Measurements from ENCODE around the gene GRB10. TPM values are rescaled to one million over a fixed set of nuclear protein-coding genes. Genes with fewer than 3 reads are reported as not detected.

The GRB10 gene
- total and polyA plus RNA-seq, 2 experiments from 2014 or later, result 35.0 to 154 TPM

- no peak for TF ChIP-seq EZH2 (IDR thresholded peaks at IDR 0.05; ENCODE audit: low read depth, unreplicated experiment)
- no peak for TF ChIP-seq CTCF (conservative IDR thresholded peaks at IDR 0.05; ENCODE audit: low read depth in 2 of 2)
- TF ChIP-seq, protein P1, sequence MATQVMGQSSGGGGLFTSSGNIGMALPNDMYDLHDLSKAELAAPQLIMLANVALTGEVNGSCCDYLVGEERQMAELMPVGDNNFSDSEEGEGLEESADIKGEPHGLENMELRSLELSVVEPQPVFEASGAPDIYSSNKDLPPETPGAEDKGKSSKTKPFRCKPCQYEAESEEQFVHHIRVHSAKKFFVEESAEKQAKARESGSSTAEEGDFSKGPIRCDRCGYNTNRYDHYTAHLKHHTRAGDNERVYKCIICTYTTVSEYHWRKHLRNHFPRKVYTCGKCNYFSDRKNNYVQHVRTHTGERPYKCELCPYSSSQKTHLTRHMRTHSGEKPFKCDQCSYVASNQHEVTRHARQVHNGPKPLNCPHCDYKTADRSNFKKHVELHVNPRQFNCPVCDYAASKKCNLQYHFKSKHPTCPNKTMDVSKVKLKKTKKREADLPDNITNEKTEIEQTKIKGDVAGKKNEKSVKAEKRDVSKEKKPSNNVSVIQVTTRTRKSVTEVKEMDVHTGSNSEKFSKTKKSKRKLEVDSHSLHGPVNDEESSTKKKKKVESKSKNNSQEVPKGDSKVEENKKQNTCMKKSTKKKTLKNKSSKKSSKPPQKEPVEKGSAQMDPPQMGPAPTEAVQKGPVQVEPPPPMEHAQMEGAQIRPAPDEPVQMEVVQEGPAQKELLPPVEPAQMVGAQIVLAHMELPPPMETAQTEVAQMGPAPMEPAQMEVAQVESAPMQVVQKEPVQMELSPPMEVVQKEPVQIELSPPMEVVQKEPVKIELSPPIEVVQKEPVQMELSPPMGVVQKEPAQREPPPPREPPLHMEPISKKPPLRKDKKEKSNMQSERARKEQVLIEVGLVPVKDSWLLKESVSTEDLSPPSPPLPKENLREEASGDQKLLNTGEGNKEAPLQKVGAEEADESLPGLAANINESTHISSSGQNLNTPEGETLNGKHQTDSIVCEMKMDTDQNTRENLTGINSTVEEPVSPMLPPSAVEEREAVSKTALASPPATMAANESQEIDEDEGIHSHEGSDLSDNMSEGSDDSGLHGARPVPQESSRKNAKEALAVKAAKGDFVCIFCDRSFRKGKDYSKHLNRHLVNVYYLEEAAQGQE (IDR thresholded peaks at IDR 0.05; ENCODE audit: unreplicated experiment), result no peak
Measured at GRCh38 chr7:50655490-50655889, 127.2 kb downstream of the GRB10 start (continued).

DNA sequence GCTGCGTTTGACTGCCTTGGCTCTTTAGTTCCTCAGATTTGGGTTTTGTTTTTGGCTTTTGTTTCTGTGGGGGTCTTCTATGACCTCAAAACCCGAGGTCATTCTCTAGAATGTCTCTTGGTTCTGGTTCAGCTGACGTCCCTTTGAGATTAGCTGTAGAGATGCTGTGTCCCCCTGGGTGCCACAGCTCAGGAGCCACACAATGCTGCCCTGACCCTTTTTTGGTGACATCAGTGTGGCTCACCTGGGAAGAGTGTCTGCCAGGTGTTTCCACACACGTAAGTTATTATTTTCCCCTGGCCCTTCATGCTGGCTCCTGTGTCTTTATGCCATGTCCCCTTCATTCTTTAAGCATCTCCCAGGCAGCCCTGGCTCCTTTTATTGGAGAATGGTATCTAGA is 127.7 kb downstream of the GRB10 start:
- H3K9me3 Mint-ChIP-seq, result no peaks in the 10 kb centered on the region
- Histone ChIP-seq H3K79me2 (replicated peaks; ENCODE audit: insufficient read depth) (peaks cover 8% of the 10 kb centered on the region), H3K27me3 (ENCODE audit: insufficient read depth) (no peaks in the 10 kb centered on the region), H2AFZ (no peak overlapping the region), H4K20me1 (replicated peaks; ENCODE audit: insufficient read depth) (no peaks in the 10 kb centered on the region; the same call in none of the 2 replicates), H3F3A (replicated peaks; ENCODE audit: low read depth) (no peaks in the 10 kb centered on the region), H3K27ac (ENCODE audit: low read depth) (no peak overlapping the region), H3K9me2 (ENCODE audit: insufficient read depth) (no peaks in the 10 kb centered on the region), H3K36me3 (ENCODE audit: insufficient read depth) (no peaks in the 10 kb centered on the region), H3K4me3 (no peak overlapping the region), H3K4me2 (no peak overlapping the region), H3K4me1 (ENCODE audit: insufficient read depth) (no peaks in the 10 kb centered on the region)
- H3K27me3 Mint-ChIP-seq (ENCODE audit: insufficient read depth, low read depth, poor library complexity), result peaks cover 14% of the 10 kb centered on the region
- DNase-seq (ENCODE audit: low spot score), result no peak
- H3K4me1 Mint-ChIP-seq, result peaks cover 7% of the 10 kb centered on the region
- no peak overlapping the region for H3K4me3 Mint-ChIP-seq
- H3K27ac Mint-ChIP-seq, result no peak overlapping the region
- peaks cover 13% of the 10 kb centered on the region for H3K36me3 Mint-ChIP-seq (ENCODE audit: low read depth)
- ATAC-seq, result no peak
- TF ChIP-seq JUNB (IDR thresholded peaks at IDR 0.05; ENCODE audit: unreplicated experiment), result no peak
- TF ChIP-seq CTCF (conservative IDR thresholded peaks at IDR 0.05; ENCODE audit: low read depth in 2 of 2), result no peak
- TF ChIP-seq POLR2AphosphoS5 (IDR thresholded peaks at IDR 0.05; ENCODE audit: low read depth), result no peak
- TF ChIP-seq EZH2 (IDR thresholded peaks at IDR 0.05; ENCODE audit: low read depth, unreplicated experiment), result no peak
- no peak for TF ChIP-seq EZH2phosphoT487 (IDR thresholded peaks at IDR 0.05; ENCODE audit: unreplicated experiment)
- no peak for TF ChIP-seq ZNF331 (CRISPR knock-in tag; IDR thresholded peaks at IDR 0.05; ENCODE audit: low read depth)
- TF ChIP-seq CREB1 (CRISPR knock-in tag; IDR thresholded peaks at IDR 0.05; ENCODE audit: low read depth), result no peak
- TF ChIP-seq ZNF114 (CRISPR knock-in tag; IDR thresholded peaks at IDR 0.05), result no peak
- TF ChIP-seq ETS1 (IDR thresholded peaks at IDR 0.05), result no peak
- TF ChIP-seq STAT1 (IDR thresholded peaks at IDR 0.05; ENCODE audit: unreplicated experiment), result no peak
- TF ChIP-seq, protein P1 (IDR thresholded peaks at IDR 0.05; ENCODE audit: unreplicated experiment), result no peak
- no peak for TF ChIP-seq NANOG (IDR thresholded peaks at IDR 0.05; ENCODE audit: borderline replicate concordance)

Measured in GM23338 (cell line).